Endothelial cell of umbilical vein (primary cell): ENCODE data around the gene COL4A2. TPM values are rescaled to one million over a fixed set of nuclear protein-coding genes. Genes with fewer than 3 reads are reported as not detected.

Experiments used
- BruUV-seq: library from RNA; stranded (reverse); fragments of 400-500 nt; replicated peaks from 2 replicates; lab custom pipeline; 2021; lab: Mats Ljungman, UMichigan
- CTCF ChIA-PET: fragments of 300-600, 350-600 bp; sonication (Branson Sonifier 250); formaldehyde crosslinking; loops from one replicate; lab custom pipeline; 2021; ENCODE audit warnings: antibody characterized with exemption, inconsistent platforms; lab: Charles Lee
- POLR2A ChIA-PET: fragments of 300-600, 350-600 bp; sonication (Branson Sonifier 250); formaldehyde crosslinking; loops from one replicate; lab custom pipeline; 2021; ENCODE audit warnings: antibody characterized with exemption, inconsistent platforms; lab: Charles Lee
- DNase-seq: peaks from one replicate; pipeline ENCODE4 v3.0.0-alpha.2; 2011; ENCODE audit warnings: low read depth, low spot score
- FAIRE-seq: peaks from 2 replicates; lab custom pipeline; 2011; peaks lifted over from hg19 to GRCh38; lab: Jason Lieb, UNC
- H2AFZ ChIP-seq: 2 replicates; pipeline ENCODE4 v1.6.0; 2012; ENCODE audit warnings: low read depth, low read length, control low read depth, inconsistent platforms
- H3K27ac ChIP-seq: 2 replicates; pipeline ENCODE4 v1.5.1; 2011; ENCODE audit warnings: low read depth, mild to moderate bottlenecking, control low read depth, low read length, moderate library complexity; ENCODE audit not compliant: insufficient read depth
- H3K27me3 ChIP-seq, 2 experiments: 2 replicates each; pipeline versions ENCODE4 v1.6.0 to v1.6.1; 2011; ENCODE audit warnings: low read length in 2 of 2, mixed read lengths in 1 of 2; ENCODE audit not compliant: control insufficient read depth in 2 of 2, insufficient read depth in 2 of 2
- H3K36me3 ChIP-seq, 2 experiments: 2 replicates in 1 of 2; 3 replicates in 1 of 2; pipeline ENCODE4 v1.5.1; 2011; ENCODE audit warnings: low read length in 2 of 2, mild to moderate bottlenecking in 1 of 2, moderate library complexity in 1 of 2; ENCODE audit not compliant: control insufficient read depth in 2 of 2, insufficient read depth in 2 of 2; ENCODE audit errors: extremely low read depth in 1 of 2
- H3K4me1 ChIP-seq: 3 replicates; pipeline ENCODE4 v1.5.1; 2011; ENCODE audit warnings: mild to moderate bottlenecking, low read length; ENCODE audit not compliant: control insufficient read depth, insufficient read depth; ENCODE audit errors: extremely low read depth
- H3K4me2 ChIP-seq: 2 replicates; pipeline ENCODE4 v1.6.1; 2011; ENCODE audit warnings: low read length, control low read depth, mixed read lengths; ENCODE audit not compliant: insufficient read depth
- H3K4me3 ChIP-seq, 3 experiments: fragments of 200-600 bp in 1 of 3; sonication (generic), shearing (Covaris generic) in 1 of 3; replicated peaks in 1 of 3; 2 replicates each; pipeline ENCODE4 v1.5.1; 2011 to 2016; ENCODE audit warnings: control low read depth in 3 of 3, low read length in 3 of 3, mild to moderate bottlenecking in 2 of 3, inconsistent platforms in 1 of 3, low read depth in 1 of 3, moderate library complexity in 1 of 3; ENCODE audit not compliant: insufficient read depth in 1 of 3
- H3K79me2 ChIP-seq: 2 replicates; pipeline ENCODE4 v1.6.0; 2012; ENCODE audit warnings: low read length, inconsistent platforms; ENCODE audit not compliant: control insufficient read depth, insufficient read depth
- H3K9ac ChIP-seq: replicated peaks from 2 replicates; pipeline ENCODE3; 2011; ENCODE audit warnings: low read length, control low read depth; ENCODE audit not compliant: insufficient read depth; ENCODE audit errors: extremely low read depth
- H3K9me1 ChIP-seq: replicated peaks from 3 replicates; pipeline ENCODE4 v1.6.0; 2011; ENCODE audit warnings: mild to moderate bottlenecking, low read length; ENCODE audit not compliant: control insufficient read depth, insufficient read depth; ENCODE audit errors: extremely low read depth
- H3K9me3 ChIP-seq: replicated peaks from 2 replicates; pipeline ENCODE4 v1.5.1; 2012; ENCODE audit warnings: low read length, inconsistent platforms; ENCODE audit not compliant: control insufficient read depth, insufficient read depth
- H4K20me1 ChIP-seq: replicated peaks from 2 replicates; pipeline ENCODE3; 2011; ENCODE audit warnings: mild to moderate bottlenecking, low read length; ENCODE audit not compliant: control insufficient read depth, insufficient read depth; ENCODE audit errors: extremely low read depth
- CTCF ChIP-seq, 2 donors: IDR thresholded peaks; 1 replicate in 1 of 2; 2 replicates in 1 of 2; pipeline ENCODE4 v1.5.1; 2011; ENCODE audit warnings: low read length in 2 of 2, mild to moderate bottlenecking in 2 of 2, moderate library complexity in 2 of 2, control low read depth in 1 of 2, inconsistent platforms in 1 of 2, low read depth in 1 of 2; ENCODE audit not compliant: insufficient read depth in 1 of 2; ENCODE audit errors: extremely low read depth in 1 of 2
- EZH2 ChIP-seq: IDR thresholded peaks from 2 replicates; pipeline ENCODE4 v1.6.1; 2012; ENCODE audit warnings: borderline replicate concordance, low read depth, mild to moderate bottlenecking, moderate library complexity, low read length, inconsistent platforms; ENCODE audit not compliant: severe bottlenecking
- FOS ChIP-seq: IDR thresholded peaks from 2 replicates; pipeline ENCODE4 v1.6.1; 2011; ENCODE audit warnings: mild to moderate bottlenecking, low read length, moderate library complexity, borderline replicate concordance; ENCODE audit not compliant: insufficient read depth
- GATA2 ChIP-seq: IDR thresholded peaks from 2 replicates; pipeline ENCODE4 v1.7.0; 2011; ENCODE audit warnings: low read depth, mild to moderate bottlenecking, moderate library complexity, mixed read lengths, low read length; ENCODE audit not compliant: insufficient read length, insufficient read depth
- JUN ChIP-seq: IDR thresholded peaks from 2 replicates; pipeline ENCODE4 v1.6.1; 2011; ENCODE audit warnings: borderline replicate concordance, low read depth; ENCODE audit not compliant: insufficient read length, insufficient read depth
- MAX ChIP-seq: IDR thresholded peaks from 2 replicates; pipeline ENCODE4 v1.6.1; 2011; ENCODE audit not compliant: insufficient read depth, insufficient read length
- MYC ChIP-seq: IDR thresholded peaks from one replicate; pipeline ENCODE4 v1.6.1; 2011; ENCODE audit warnings: mild to moderate bottlenecking, low read depth, low read length
- POLR2A ChIP-seq: IDR thresholded peaks from 2 replicates; pipeline ENCODE4 v1.6.1; 2012; ENCODE audit warnings: low read depth, mild to moderate bottlenecking, control low read depth, low read length
- POLR2AphosphoS5 ChIP-seq: IDR thresholded peaks from 2 replicates; pipeline ENCODE4 v1.6.1; 2012; ENCODE audit warnings: low read depth, mild to moderate bottlenecking, control low read depth, low read length, moderate library complexity; ENCODE audit not compliant: insufficient read depth
- dilution Hi-C: fragments of 300-500 bp; cut with MboI; formaldehyde crosslinking; loops from one replicate; pipeline ENCODE4 v1.15.0; 2019; ENCODE audit warnings: low sequenced_read_pairs; ENCODE audit not compliant: extremely low pct_ligation_motif_present
- intact Hi-C: fragments of 100-400 bp; cut with micrococcal nuclease; formaldehyde crosslinking; loops from one replicate; pipeline ENCODE4 v1.10.0; 2022
- polyA plus RNA-seq, 4 experiments: library from polyadenylated mRNA; depleted of rRNA in 3 of 4; stranded (reverse) in 3 of 4; unstranded in 1 of 4; fragments of >200 nt; gene quantifications; 2 replicates each; pipeline versions ENCODE4 v1.2.1 to v1.2.3, GENCODE V29; 2011 to 2012; ENCODE audit warnings: missing spikeins in 1 of 4
- total RNA-seq: library from RNA; stranded (reverse); gene quantifications from 2 replicates; pipeline ENCODE4 v1.2.3, GENCODE V29; 2021

Gene COL4A2
- total and polyA plus RNA-seq, 2 donors (not counting 3 experiments of a cell fraction or from before 2014, with no cell fraction given), result 792 to 940 TPM

- H3K9ac ChIP-seq, result no peak overlapping the region
- H3K4me2 ChIP-seq, result no peak overlapping the region
- H3K9me1 ChIP-seq, result no peaks in the 10 kb centered on the region
- no peak overlapping the region for H2AFZ ChIP-seq
- no peaks in the 10 kb centered on the region for H3K9me3 ChIP-seq
- dilution Hi-C loops (no loop called here), intact Hi-C loops (no loop called here)
- no peak overlapping the region for H3K4me3 ChIP-seq
- no peak for FAIRE-seq
- ChIA-PET POLR2A (no interaction called here), CTCF (interaction anchor here (1.2 to 1.6 kb wide), 4 partner anchors 12 to 151 kb away, joined by 3 to 7 read pairs (median 5); no protein-coding TSS in a partner anchor)
- peaks cover 10% of the 10 kb centered on the region for H3K4me1 ChIP-seq
- no TSS peak for BruUV-seq
- H3K36me3 ChIP-seq, result peaks cover under 1 to 3% of the 10 kb centered on the region in 2 experiments
- H4K20me1 ChIP-seq, result no peaks in the 10 kb centered on the region
- H3K27me3 ChIP-seq, result no peaks in the 10 kb centered on the region
- TF ChIP-seq EZH2, result no peak
- no peak for TF ChIP-seq JUN
- no peak for TF ChIP-seq FOS
- TF ChIP-seq MAX, result no peak
- TF ChIP-seq CTCF (IDR thresholded peaks at IDR 0.05; ENCODE audit: extremely low read depth in 1 of 2, insufficient read depth in 1 of 2, low read depth in 1 of 2, low read length in 2 of 2), result no peak
- TF ChIP-seq GATA2, result no peak
- no peak for TF ChIP-seq POLR2A
- no peak for TF ChIP-seq POLR2AphosphoS5
- no peak for TF ChIP-seq MYC
- no peak overlapping the region for H3K27ac ChIP-seq
- DNase-seq, result no peak
- peaks cover 3% of the 10 kb centered on the region for H3K79me2 ChIP-seq
Observed at GRCh38 chr13:110398564-110399507, 91.8 kb downstream of the COL4A2 start.
